Activated CD4-positive, alpha-beta T cell treated with anti-CD3 and anti-CD28 coated beads, Interleukin-2, amount 10 ng/mL, durations not matched to agents 7 days and 5 days (primary cell): ENCODE data around the gene CAPN9. TPM values are rescaled to one million over a fixed set of nuclear protein-coding genes. Genes with fewer than 3 reads are reported as not detected.

Experiments used
- total RNA-seq, 2 experiments: library from RNA; stranded (reverse); gene quantifications; one replicate each; pipeline ENCODE4 v1.2.3, GENCODE V29; 2021

CAPN9 gene
- total RNA-seq, 2 experiments from 2014 or later: not detected

Other genes with a start within 250 kb of the CAPN9 start
- gene COG2, start 104.9 kb upstream of the CAPN9 start, total RNA-seq: 10 to 100 TPM; 27.1 to 27.3 TPM
- gene AGT, start 33.3 kb upstream of the CAPN9 start, total RNA-seq: not detected
- gene C1orf198, start 121.1 kb downstream of the CAPN9 start, total RNA-seq: 1 to 10 TPM; 2.0 to 2.4 TPM
- gene TTC13, start 231.5 kb downstream of the CAPN9 start, total RNA-seq: 10 to 100 TPM; 35.4 to 39.2 TPM
- gene ARV1, start 231.7 kb downstream of the CAPN9 start, total RNA-seq: 10 to 100 TPM; 13.5 to 17.7 TPM